ENCODE measurements around the gene MIA2. TPM values are rescaled to one million over a fixed set of nuclear protein-coding genes. Genes with fewer than 3 reads are reported as not detected.

Gene MIA2
- total RNA-seq, 3 donors from 2014 or later, result 19.5 to 37.0 (median 23.3) TPM

GRCh38 chr14:39432179-39432618 is 198.5 kb downstream of the MIA2 start, which contains the start of gene FBXO33:
FBXO33 (minus strand) TSS chr14:39432433; CDS start chr14:39432162, 271 bp downstream.
- intact Hi-C loops (cut with DNase I; ENCODE audit: low total_unique reads), result no loop called here
- no peaks in the 10 kb centered on the region for H3K9me3 ChIP-seq
- DNase-seq (ENCODE audit: low spot score in 2 of 2), result peak; percentile 94 to 96
- H3K4me3 ChIP-seq, result peak within 1 kb of the TSS; percentile 84 to 96 (median 86)
- TF ChIP-seq CTCF (IDR thresholded peaks at IDR 0.05) (peak in 1 of 3 donors; percentile 17), POLR2AphosphoS5 (IDR thresholded peaks at IDR 0.05) (peak; percentile 65 to 85 (median 84)), POLR2A (IDR thresholded peaks at IDR 0.05) (no peak)
- H3K27ac ChIP-seq, result peak within 1 kb of the TSS; percentile 99
- peaks cover 2 to 4% of the 10 kb centered on the region in 2 donors for H3K4me1 ChIP-seq
- no peaks in the 10 kb centered on the region for H3K27me3 ChIP-seq
- no peaks in the 10 kb centered on the region for H3K36me3 ChIP-seq

DNA sequence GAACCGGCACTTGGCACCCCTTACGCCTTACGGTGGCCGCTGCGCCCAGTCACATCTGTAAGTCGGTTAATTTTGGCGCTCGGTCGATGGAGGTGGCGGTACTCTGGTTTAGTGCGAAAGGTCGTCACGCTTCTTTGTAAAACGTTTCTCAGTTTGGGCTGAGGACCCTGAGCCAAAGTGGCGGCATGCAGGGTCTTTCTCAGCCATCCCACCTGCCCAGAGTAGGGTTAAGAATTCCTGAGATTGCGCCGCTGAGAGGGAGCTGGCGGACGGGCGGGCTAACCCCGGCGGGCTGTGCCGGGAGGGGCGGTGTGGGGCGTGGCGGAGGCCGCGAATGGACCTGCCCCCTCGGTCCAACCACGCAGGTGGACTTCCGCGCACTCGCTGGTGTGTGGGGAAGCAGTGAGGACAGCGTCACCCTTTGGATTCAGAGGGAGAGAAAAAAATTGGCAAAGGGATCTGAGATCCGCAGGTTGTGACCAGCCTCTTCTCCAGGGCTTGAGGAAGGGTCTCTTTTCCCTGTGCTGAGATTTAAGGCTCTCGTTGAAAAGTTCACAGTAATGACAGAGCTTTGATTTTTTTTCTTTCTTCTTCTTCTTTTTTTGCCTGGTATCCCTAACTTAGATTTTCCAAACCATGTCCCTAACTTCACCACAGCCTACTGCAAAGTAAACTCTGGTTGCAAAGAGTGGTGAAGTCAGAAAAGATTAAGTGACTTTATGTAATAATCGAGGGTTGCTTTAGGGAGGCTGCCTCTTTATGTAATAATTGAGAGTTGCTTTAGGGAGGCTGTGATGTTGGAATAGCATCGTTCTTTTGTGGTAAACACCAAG is 199.1 kb downstream of the MIA2 start:
- intact Hi-C loops (cut with DNase I; ENCODE audit: low total_unique reads), result no loop called here
- Histone ChIP-seq H3K9me3 (no peaks in the 10 kb centered on the region), H3K4me3 (peak overlapping the region; percentile 84 to 96 (median 86))

GRCh38 chr14:39433452-39433813 is 199.7 kb downstream of the MIA2 start:
- TF ChIP-seq POLR2AphosphoS5 (IDR thresholded peaks at IDR 0.05) (no peak), CTCF (IDR thresholded peaks at IDR 0.05) (no peak), POLR2A (IDR thresholded peaks at IDR 0.05) (no peak)
- Histone ChIP-seq H3K36me3 (no peaks in the 10 kb centered on the region), H3K4me3 (peak overlapping the region; percentile 84 to 96 (median 86)), H3K27ac (peak overlapping the region; percentile 99), H3K27me3 (no peaks in the 10 kb centered on the region), H3K9me3 (no peaks in the 10 kb centered on the region), H3K4me1 (peaks cover 2 to 4% of the 10 kb centered on the region in 2 donors)
- DNase-seq (ENCODE audit: low spot score in 2 of 2), result no peak
- intact Hi-C loops (cut with DNase I; ENCODE audit: low total_unique reads), result no loop called here

More for the DNA sequence above, 199.1 kb downstream of the MIA2 start:
- Histone ChIP-seq H3K4me1 (peaks cover 2 to 4% of the 10 kb centered on the region in 2 donors), H3K36me3 (no peaks in the 10 kb centered on the region), H3K27me3 (no peaks in the 10 kb centered on the region), H3K27ac (peak overlapping the region; percentile 99)
- peak; percentile 91 to 92 for DNase-seq (ENCODE audit: low spot score in 2 of 2)
- peak in 2 of 3 donors; percentile 63 to 71 for TF ChIP-seq POLR2AphosphoS5 (IDR thresholded peaks at IDR 0.05)
- no peak for TF ChIP-seq CTCF (IDR thresholded peaks at IDR 0.05)
- TF ChIP-seq POLR2A (IDR thresholded peaks at IDR 0.05), result peak; percentile 38

- Histone ChIP-seq H3K4me3 (no peak overlapping the region), H3K36me3 (no peaks in the 10 kb centered on the region), H3K27ac (no peak overlapping the region), H3K9me3 (no peaks in the 10 kb centered on the region), H3K4me1 (peaks cover 0 to 2% of the 10 kb centered on the region in 2 donors), H3K27me3 (no peaks in the 10 kb centered on the region)
- intact Hi-C loops (cut with DNase I; ENCODE audit: low total_unique reads), result no loop called here
- no peak for DNase-seq (ENCODE audit: low spot score in 2 of 2)
- TF ChIP-seq POLR2A (IDR thresholded peaks at IDR 0.05) (no peak), POLR2AphosphoS5 (IDR thresholded peaks at IDR 0.05) (no peak), CTCF (IDR thresholded peaks at IDR 0.05) (no peak)
Measured at GRCh38 chr14:39434401-39434800, 200.7 kb downstream of the MIA2 start.

DNA sequence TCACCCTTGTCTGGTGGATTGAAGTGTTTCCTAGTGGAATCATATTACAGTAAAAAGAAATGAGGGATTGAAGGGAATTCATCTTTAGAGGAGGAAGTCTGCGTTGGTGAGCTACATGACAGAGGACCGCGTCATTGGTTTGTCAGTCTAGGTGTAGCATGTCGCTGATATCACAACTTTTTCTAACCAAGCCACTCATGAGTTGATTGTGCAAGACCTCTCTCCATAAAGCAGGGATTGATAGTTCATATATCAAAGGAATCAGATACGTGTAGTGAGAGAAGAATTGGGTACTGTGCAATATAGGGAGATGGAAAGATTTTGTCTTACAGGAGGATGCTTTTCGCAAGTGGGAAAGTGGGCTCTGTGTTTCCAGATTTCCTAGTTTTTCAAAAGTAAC is 201.5 kb downstream of the MIA2 start:
- Histone ChIP-seq H3K4me1 (peaks cover 0 to 2% of the 10 kb centered on the region in 2 donors), H3K36me3 (no peaks in the 10 kb centered on the region), H3K27me3 (no peaks in the 10 kb centered on the region), H3K9me3 (no peaks in the 10 kb centered on the region), H3K27ac (no peak overlapping the region), H3K4me3 (no peak overlapping the region)
- intact Hi-C loops (cut with DNase I; ENCODE audit: low total_unique reads), result no loop called here
- no peak for DNase-seq (ENCODE audit: low spot score in 2 of 2)
- no peak for TF ChIP-seq POLR2AphosphoS5 (IDR thresholded peaks at IDR 0.05)

Other genes starting within 250 kb of the MIA2 start
- gene SEC23A, start 130.7 kb upstream of the MIA2 start, total RNA-seq, result 100 to 1,000 TPM in 1 of 3 donors, 10 to 100 TPM in 2; 75.8 to 106 (median 82.4) TPM
- gene GEMIN2, start 119.6 kb upstream of the MIA2 start, total RNA-seq, result 10 to 100 TPM; 16.0 to 36.1 (median 28.1) TPM
- 10 to 100 TPM; 22.0 to 33.8 (median 22.9) TPM for gene TRAPPC6B, start 63.6 kb upstream of the MIA2 start, total RNA-seq
- 10 to 100 TPM; 31.8 to 50.8 (median 47.4) TPM for gene PNN, start 58.7 kb upstream of the MIA2 start, total RNA-seq
- gene FBXO33, start 198.5 kb downstream of the MIA2 start, total RNA-seq, result 10 to 100 TPM; 14.1 to 21.5 (median 15.8) TPM